Measurements from ENCODE around the gene AMBP.

AMBP gene

GRCh38 chr9:114031037-114031630 is 47.0 kb downstream of the AMBP start:
- no peak for DNase-seq (ENCODE audit: low spot score)

DNA sequence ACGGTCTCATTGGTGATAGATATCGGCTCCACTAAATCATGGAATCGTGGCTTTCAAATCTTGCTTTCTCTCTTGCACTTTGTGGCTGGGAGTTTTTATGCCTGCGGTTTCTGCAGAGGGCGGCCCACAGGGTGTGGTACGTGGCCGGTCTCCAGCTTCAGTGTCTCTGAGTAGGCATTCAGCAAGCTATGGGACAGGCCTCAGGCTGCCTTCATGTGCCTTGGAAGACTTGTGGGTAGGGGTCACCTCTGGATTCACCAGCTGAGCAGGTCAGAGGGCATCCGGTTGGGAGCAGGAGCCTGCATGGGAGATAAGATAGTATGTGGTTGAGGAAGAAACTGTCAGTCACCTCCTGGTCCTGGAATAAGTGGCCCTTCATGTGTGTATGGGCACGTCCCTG is 47.7 kb downstream of the AMBP start:
- DNase-seq (ENCODE audit: low spot score), result no peak

- DNase-seq (ENCODE audit: low spot score), result no peak
Observed at GRCh38 chr9:114029311-114030170, 48.6 kb downstream of the AMBP start.

DNA sequence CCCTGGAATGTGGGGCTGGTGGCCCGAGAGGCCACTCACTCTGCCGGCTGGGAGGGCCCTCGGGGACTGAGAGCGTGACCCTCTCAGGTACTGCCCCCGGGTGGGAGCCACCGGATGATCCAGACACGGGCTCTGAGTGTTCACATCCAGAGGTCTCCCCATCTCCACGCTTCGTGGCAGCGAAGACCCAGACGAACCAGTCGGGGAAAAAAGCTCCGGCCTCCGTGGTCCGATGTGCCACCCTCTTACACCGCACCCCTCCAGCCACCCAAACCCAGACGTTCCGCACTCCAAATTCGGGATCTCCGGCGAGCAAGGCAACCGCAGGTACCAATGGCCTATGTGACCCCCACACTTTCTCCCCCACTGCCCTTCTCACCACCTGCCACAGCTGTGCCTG is 49.5 kb downstream of the AMBP start:
- DNase-seq (ENCODE audit: low spot score), result no peak

DNA sequence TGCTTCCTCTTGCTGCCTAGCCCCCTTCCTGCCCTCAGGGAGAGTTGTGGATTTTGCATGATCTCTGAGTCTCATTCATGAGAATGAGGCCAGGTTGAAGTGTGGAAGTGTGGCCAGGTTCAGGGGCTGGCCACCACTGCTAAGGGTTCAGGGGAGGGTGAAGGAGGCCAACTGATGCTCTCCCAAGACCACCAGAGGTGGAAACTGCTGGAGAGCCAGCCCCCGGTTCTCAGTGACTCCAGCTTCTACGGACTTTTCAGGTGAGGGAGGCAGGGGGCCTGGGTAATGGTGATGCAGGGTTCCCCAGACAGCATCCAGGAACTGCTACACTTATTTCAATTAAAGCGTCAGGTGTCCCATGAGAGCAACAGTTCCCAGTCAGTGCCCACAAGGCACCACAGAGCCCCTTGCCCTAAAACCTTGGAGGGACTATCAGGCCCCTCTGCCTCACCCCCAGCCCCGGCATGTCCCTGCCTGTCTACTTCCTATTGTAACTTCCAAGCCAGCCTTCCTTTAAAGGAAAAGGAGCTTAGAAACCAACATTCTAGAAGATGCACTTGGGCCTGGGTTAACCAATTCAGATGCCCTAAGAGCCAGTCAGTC is 50.1 kb downstream of the AMBP start:
- DNase-seq (ENCODE audit: low spot score), result no peak

- no peak for DNase-seq (ENCODE audit: low spot score)
Observed at GRCh38 chr9:114027159-114027862, 50.8 kb downstream of the AMBP start.

DNA sequence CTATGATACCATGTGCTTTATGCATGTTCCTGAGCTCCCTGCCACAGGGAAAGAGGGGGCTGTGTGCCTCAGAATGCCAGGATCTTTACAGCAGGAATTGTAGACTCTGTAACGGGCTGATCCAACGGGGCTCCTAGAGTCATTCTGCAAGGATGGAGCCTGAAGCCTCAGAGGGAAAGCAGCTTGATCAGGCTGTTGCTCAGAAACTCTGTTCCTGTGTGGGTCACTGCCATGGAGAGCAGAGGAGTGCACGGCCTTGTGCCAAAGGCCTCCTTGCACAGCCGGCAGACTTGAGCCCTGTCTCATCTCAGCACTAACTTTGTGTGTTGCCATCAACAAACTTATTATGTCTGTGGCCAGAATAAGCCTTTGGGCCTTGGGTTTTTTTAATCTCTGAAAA is 51.8 kb downstream of the AMBP start:
- DNase-seq (ENCODE audit: low spot score), result no peak

GRCh38 chr9:114025760-114026159 is 52.3 kb downstream of the AMBP start:
- DNase-seq (ENCODE audit: low spot score), result no peak

GRCh38 chr9:114025196-114025753 is 52.8 kb downstream of the AMBP start:
- no peak for DNase-seq (ENCODE audit: low spot score)

- DNase-seq (ENCODE audit: low spot score), result no peak
Observed at GRCh38 chr9:114023961-114024360, 54.1 kb downstream of the AMBP start.

GRCh38 chr9:114021578-114021977 is 56.5 kb downstream of the AMBP start:
- DNase-seq (ENCODE audit: low spot score), result no peak

DNA sequence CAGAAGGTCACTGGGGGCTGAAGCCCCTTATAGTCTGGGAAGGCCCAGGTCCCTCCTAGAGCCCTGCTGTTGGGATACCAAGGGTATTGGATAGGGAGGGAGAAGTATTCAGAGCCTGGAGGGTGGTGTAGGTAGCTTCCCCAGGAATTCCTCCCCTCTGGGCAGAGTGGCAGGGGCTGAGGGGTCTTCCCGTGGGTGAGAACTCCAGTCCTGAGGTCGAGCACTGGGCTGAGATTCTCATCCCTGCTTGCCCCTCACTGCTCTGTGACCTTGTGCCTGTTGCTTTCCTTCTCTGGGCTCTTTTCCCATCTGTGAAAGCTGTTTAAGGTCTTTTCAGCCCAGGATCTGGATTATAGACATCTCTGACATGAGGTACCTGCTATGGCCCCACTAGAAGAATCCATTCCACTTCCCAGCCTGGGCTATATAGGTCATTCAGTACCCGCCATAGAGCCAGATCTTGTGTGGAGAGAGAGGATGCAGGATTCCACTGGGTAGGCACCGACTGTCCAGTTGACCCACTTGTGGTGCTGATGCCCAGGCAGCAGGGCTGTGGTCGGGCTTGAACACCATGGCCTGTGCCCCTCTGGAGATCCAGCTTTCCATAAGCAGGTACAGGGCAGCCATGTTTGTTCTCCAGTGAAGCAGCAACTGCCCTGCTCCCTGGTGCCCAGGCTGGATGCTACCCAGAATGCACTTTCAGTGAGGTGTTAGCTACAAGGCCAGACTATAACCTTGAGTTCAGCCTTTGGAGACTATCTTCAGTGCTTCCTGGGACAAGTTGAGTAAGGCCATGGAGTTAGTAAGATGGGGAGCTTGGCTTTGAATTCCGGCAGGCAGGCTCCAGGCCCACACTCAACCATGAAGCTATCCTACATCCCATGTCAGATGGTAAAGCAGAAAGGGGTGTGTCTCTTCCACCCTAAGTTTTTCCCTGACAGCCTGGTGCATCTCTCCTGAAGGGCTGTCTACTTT is 60.1 kb downstream of the AMBP start:
- no peak for DNase-seq (ENCODE audit: low spot score)

DNA sequence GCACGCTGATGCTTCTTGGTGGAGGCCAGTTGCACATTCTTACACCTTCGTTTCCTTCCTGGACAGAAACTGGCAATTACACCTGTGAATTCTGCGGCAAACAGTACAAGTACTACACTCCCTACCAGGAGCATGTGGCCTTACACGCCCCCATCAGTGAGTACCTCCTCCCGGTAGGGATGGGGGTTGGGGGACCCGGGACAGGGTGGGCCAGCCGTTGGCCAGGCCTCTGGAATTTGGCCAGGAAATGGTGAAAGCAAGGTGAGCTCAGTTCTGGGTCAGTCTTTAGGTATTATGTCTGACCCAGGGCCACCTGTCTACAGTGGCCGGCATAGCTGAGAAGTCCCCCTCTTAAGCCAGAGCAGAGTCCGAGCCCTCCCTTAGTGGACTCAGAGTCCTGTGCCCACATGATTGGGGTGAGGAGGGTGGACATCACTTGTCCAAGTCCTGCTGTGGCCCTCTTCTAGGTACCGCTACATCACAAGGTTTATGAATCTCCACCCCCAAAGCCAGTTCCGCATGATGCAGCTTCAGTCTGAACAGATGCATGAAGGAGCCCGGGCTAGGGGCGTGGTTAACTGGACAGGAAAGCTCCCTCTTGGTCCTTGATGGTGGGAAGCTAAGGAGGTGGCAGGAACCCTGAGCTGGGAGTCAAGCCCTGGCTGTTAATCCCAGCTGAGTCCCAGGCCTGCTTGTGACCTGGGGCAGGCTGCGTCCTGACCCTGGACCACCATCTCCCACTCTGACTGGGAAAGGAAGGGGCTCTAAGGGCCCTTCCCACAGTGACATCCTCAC is 61.3 kb downstream of the AMBP start:
- DNase-seq (ENCODE audit: low spot score), result no peak

GRCh38 chr9:114016101-114016500 is 62.0 kb downstream of the AMBP start:
- DNase-seq (ENCODE audit: low spot score), result no peak

GRCh38 chr9:114015607-114016006 is 62.5 kb downstream of the AMBP start:
- no peak for DNase-seq (ENCODE audit: low spot score)

GRCh38 chr9:114014044-114014443 is 64.1 kb downstream of the AMBP start:
- DNase-seq (ENCODE audit: low spot score), result no peak

DNA sequence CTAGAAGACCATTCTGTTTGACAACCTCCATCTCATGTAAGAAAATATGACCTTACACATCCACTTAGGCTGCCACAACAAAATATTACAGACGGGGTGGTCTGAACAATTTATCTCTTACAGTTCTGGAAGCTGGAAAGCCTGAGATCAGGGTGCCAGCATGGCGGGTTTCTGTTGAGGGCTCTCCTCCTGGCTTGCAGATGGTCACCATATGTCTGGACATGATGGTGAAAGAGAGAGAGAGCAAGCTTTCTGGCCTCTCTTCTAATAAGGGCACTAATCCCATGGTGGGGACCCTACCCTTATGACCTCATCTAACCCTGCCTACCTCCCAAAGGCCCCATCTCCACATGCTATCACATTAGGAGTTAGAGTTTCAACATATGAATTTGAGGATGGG is 66.0 kb downstream of the AMBP start:
- DNase-seq (ENCODE audit: low spot score), result no peak

GRCh38 chr9:114011313-114011712 is 66.8 kb downstream of the AMBP start:
- no peak for DNase-seq (ENCODE audit: low spot score)
